ENCODE data around the gene DPH7.
"Not testable (repeated sequence)": the region's sequence is repeated elsewhere in the genome, so short reads cannot be mapped to it uniquely, and the experiment has no call there.

DPH7 gene

DNA sequence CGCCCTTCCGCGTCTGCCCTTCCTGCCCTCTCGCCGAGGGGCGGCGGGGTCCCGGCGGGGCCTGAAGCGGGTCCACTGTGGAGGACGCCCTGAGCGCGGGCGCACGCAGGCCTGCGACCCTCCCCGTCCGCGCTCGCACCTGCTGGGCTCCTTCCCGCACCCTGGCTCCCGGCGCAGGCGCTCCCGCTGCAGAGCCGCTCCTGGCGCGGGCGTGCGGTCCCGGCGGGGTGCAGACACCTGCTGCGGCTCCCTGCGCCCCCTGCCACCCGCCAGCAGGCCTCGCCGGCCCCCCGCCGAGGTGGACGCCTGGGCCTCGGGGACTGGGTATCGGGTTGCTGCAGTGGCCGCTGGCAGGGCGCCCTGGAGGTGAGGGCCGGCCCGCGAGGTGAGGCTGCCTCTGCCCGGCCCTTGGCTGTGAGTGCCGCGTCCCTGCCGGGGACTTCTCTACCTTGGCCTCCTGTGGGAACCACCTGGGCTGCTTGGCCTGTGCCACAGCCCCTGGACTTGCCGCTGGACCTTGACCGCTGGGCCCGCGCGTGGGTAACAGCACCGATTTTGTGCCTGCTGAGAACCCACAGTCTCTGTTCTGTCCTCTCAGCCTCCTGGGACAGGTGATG, 27.4 kb upstream of the DPH7 start:
- no peak for DNase-seq

DNA sequence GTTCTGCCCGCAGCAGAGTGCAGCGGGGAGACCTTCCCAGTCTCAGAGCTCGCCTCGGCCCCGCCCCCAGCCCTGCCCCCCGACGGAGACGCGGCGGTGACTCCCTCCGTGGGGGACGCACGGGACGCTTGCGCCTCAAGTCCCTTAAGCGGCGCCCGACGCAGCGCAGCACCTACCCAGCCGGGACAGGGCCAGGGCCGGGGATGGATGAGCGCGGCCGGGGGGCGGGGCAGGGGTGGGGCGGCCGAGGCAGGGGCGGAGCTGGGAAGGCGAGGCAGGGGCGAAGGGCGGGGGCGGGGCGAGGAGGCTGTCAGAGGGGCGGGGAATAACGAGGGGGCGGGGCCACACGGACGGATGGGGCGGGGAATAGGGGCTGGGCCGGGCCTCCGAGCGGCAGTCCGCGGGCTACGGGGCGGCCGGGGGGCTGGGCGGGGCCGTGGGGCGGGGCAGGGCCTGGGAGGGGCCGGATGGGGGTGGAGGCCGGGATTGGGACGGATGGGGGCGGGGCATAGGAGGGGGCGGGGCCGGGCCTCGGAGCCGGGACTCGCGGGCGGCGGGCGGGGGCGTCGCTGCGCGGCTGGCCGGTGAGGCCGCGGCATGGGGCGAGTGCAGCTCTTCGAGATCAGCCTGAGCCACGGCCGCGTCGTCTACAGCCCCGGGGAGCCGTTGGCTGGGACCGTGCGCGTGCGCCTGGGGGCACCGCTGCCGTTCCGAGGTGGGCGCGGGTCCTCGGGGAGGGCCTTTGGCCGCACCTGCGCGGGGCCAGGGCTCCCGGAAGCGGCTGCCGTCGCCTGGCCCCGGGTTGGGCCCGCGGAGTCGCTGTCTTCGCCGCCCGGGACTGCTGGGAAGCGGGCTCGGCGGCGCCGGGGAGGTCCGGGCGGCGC, 26.6 kb upstream of the DPH7 start, which contains the start of gene ARRDC1:
Gene ARRDC1 (plus strand): TSS at position 566 of the 884 bp plus-strand sequence. CDS start 32 bp downstream, at position 598.
- peak; percentile 91 for DNase-seq

DNA sequence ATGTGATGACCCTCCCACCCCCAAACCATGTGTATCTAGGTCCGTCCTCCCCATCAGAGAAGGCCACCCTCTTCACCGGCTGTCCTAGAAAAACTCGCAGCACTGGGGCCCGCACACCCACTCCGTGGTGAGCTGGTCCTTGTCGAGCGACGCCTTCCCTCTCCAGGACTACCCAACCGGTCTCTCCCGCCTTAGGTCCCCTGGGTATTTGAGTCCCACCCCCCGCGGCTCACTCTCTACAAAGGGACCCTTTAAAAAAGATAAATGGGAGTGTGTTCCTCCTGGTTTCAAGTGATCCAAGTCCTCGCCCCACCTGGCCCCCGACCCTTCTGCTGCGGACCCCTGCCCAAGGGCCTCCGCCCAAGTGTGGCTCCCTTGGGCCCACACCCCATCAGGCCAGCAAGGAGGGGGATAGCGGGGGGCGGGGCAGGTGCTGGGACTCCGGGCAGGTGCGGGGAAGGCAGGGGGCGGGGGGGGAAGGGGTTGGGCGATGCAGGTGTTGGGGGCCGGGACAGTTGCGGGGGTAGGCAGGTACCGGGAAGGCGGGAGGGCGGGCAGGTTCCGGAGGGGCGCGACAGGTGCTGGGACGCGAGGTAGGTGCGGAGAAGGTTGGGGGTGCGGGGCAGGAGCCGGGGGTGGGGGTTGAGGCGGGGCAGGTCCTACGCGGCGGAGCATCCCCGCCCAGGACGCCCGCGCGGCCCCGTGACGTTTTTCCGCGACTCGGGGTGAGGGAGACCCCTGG, 25.8 kb upstream of the DPH7 start:
- DNase-seq, result no peak

DNA sequence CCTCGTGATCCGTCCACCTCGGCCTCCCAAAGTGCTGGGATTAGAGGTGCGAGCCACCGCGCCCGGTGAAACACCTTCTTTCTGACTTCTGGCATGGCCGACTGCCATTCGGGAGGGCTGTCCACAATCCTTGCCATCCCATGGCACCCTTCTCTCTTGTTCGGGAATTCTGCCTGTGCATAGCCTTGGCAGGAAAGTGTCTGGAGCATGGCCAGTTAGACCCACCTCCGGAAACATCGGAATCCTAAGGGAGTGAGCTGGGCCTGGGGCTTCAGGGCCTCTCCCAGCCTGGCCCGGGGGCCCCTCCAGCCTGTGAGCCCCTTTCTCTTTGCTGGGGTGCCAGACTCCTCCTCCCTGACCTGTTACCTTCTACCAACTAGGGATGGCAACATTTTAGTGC, 25.2 kb upstream of the DPH7 start:
- no peak for DNase-seq

DNA sequence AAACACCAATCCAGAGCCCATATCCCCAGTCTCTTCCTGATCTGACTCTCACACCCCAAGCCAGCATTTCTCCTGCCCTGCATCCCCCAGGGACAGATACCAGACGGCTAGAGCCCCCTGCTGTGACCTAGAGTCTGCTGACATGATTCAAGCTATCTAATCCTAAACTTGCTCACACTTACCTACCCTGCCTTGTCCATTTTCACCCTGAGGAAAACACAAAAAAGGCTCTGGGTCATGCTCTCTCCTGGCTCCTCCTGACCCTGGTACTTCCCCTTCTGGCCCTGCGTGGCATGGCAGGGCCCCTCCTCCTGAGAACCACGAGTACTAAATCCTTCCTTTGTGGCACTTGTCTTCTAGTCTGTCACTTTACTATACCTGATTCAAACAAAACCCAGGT, 23.9 kb upstream of the DPH7 start:
- DNase-seq, result no peak

DNA sequence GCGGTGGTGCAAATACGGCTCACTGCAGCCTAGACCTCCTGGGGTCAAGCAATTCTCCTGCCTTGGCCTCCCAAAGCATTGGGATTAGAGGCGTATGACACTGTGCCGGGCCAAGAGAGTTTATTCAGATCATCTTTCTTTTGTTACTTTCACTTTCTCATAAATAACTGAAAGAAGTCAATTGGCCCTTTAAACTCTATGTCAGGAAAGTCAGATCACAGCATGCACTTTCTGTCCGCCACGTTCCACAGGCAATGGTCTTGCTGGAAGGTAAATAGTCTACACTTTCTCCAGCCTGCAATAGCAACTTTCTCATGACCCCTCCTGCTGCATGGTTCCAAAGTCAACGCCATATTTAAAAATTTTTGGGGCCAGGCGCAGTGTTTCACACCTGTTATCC, 20.2 kb upstream of the DPH7 start:
- no peak for DNase-seq

DNA sequence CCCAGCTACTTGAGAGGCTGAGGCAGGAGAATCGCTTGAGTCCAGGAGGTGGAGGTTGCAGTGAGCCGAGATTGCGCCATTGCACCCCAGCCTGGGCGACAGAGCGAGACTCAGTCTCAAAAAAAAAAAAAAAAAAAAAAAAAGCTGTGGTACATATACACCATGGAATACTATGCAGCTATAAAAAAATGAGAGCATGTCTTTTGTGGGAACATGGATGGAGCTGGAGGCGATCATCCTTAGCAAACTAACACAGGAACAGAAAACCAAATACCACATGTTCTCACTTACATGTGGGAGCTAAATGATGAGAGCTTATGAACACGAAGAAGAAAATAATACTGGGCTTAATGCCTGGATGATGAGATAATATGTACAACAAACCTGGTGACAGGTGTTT, 17.9 kb upstream of the DPH7 start:
- not testable (repeated sequence) for DNase-seq

DNA sequence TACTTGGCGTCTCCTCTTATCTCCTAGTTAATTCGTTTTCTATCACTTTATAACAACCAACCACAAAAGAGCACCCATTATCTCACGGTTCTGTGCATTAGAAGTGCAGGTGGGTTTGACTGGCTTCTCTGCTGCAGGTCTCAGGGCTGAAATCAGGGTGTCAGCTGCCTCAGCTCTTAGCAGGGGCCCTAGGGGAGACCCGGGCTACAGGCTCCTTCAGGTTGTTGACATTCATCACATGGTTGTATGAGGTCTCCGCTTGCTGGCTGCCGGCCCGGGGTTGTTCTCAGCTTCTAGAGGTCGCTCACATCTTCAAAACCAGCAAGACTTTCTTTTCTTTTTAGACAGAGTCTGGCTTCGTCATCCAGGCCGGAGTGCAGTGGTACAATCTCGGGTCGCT, 14.5 kb upstream of the DPH7 start:
- no peak for DNase-seq

DNA sequence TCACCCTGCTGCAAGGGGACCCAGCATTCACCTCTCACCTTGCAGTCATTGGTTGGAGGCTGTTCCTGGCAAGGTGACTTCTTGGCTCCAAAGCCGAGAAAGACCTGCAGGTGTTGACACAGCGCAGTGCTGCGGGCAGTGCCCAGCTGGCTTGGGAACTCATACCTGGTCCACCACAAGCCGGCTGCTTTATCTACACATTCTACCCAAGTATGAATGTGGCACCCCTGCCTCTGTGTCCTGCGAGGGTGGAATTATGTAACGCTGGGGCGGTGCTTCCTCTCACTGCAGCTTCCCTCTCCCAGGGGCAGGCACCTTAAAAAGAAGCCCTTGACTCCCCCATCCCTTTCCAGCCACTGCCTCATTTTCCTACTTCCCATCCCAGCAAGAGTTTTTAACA, 14.0 kb upstream of the DPH7 start:
- DNase-seq, result no peak

DNA sequence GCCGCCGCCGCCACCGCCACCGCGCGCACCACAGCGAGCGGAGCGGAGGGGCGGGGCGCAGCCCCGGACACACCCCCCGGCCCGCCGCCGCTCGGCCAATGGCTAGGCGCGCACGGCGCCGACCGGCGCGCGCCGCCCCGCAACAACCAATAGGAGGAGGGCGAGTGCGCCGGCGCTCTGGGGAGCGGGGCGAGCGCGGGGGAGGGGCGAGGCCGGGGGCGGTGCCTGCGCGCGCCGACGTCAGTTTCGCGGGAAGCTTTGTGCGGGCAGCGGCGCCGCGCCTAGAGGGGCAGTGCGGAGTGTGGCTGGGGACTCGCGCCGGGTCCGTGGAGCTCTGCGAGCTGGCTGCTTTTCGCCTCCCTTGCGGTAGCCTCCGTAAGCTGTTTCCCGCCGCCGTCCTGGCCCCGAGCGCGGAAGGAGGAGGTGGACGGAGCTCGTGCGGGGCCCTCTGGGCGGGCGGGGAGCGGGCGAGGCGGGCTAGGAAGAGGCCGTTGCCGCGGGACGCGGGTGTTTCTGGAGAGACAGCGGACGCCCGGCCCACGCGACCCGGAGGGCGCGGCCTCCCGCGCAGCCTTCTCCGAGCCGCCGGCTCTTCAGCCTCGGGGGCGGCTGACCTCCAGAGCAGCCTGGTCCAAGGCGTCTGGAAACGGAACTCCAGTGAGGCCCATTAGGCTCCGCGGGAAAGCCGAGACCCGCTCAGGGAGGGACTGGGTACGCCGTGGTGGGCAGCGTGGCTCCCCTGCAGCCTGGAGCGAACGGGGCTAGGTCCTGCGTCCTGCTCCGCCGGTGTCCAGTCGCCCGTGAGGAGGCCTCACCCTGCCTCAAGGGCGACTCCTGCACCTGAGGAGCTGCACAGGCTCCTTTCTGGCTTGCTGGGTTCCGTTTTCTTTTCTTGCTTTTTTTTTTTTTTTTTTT, 12.0 kb upstream of the DPH7 start, which contains the start of gene ZMYND19:
Gene ZMYND19 (minus strand): TSS at position 44 of the 915 bp plus-strand sequence. CDS start 249 bp downstream, outside the sequence.
- peak; percentile 88 for DNase-seq

DNA sequence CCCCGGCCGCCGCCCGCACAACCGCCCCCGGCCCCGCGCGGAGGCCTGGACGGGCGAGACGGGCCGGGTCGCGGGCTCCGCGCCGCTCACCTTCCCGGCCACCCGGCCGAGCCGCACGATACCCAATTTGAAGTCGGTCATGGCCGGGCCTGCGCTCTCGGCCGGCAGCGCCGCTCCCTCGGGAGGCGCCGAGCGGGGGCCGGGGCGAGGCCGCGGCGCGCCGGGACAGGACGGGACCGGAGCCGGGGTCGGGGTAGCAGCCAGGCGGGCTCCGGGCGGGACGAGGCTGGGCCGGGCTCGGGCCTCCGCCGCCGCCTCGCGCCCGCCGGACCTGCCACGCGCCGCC, 11.4 kb upstream of the DPH7 start:
- DNase-seq, result no peak

DNA sequence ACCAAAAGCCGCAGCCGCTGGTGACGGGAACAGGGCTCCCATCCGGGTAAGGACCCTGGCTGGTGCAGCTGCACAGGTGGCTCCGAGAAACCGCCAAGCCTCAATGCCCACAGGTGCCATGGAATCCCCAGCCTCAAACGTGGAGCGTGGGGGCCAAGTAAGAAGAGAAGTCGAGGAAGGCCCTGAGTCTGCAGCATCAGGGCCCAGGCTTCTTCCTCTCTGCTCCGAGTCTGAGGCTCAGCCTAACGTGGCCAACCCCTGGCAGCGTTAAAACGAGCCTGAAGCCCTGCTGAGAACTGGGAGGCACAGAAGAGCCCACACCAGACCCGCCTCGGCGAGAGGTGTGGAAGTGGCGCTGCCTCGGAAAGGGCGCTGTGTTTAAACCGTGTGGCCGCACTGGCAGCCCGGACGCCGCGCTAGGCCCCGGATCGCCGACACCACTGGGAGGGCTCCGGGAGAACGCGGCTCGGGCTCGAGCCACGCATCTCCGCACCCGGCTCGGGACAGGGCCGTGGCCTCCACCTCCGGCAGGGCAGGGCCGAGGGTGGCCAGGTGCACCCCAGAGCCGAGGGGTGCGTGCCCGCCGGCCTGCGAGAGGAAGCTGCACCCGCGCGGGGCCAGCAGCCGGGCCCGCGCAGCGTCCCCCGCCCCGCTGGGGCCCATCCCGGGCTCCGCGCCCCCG, 10.9 kb upstream of the DPH7 start:
- no peak for DNase-seq

DNA sequence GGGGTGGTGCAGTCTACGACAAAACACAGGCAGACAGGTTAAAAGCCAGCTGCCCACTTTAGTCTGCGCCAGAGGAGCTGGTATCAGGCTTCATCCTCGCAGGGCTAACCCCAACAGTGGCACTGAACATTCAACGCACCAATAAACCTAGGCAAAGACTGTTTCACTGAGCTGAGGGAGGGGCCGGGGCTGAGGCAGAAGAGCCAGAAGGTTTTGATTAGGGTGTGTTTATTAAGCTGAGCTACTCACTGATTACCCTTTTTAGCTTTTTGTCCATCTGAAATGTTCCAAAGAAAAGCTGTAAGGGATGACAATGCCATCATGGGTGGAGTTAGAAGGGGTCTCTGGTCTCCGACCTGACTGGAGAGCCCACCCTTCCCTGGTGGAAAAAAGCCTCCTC, 10.2 kb upstream of the DPH7 start:
- DNase-seq, result no peak

DNA sequence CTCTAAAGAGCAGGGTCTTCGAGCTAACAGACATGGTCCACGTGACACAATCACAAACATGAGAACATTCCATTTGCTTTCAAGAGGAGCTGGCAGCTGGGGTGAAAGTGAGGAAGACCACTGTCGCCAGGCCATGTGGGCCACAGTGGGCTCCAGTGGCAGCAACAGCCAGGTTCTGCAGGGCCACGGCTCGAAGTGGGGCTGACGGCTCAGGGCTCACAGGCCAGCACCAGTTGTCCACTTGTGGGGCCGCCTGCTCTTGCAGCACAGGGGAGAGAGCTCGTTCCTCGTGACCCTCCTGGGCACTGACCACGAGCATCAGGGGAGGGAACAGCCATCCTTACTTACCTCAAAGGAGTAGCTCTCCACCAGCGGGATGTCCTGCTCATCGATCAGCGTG, 9.6 kb upstream of the DPH7 start:
- no peak for DNase-seq

DNA sequence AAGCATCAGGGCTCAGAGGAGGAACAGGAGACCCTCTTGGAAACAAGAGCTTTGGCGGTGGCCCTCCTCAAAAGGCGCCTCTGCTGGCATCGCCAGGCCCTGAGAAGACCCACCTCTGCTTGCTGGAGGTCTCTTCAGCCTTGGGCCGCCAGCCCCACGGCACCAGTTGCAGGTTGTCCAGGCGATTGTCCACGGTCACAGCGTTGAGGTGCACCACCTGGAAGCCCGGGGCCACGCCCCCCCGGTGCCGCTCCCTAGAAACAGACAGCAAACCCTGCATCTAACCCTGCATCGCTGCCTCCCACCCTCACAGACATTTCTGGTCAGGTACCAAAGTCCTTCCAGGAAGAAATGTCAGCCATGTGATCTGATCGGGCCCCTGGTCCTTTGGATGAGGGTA, 8.1 kb upstream of the DPH7 start:
- no peak for DNase-seq

DNA sequence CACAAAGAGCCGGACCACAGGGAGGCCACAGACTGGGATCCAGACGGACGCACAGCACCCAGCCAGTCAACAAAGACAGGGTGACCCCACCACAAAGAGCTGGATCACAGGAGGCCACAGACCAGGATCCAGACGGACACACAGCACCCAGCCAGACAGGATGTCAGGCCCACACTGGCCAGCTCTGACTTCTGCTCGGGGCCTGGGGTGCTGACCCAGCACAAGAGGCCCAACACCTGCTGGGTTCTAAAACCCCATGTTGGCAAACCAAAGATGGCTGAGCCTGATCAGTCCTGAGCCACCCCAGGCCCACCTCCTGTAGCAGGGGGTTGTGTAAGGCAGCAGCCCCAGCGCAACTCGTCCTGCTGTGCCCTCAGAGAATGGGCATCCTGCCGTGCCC, 5.2 kb upstream of the DPH7 start:
- no peak for DNase-seq

DNA sequence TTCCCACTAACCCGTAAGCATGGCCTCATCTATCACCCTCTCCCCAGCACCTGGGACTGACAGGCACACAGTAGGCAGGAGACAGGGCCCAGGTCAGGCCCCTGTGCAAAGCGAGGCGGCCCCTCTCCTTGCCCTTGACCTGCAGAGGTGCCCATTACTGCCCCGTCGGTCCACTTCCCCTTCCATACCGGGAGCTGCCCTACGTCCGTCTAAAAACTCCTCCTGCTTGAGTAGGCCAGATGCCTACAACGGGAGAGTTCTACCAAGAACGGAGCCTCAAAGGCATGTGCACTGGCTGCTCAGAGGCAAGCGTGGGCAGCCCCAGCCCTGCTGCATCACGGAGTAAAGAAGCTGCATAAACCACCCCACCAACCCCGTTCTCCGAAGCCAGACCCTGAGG, 4.6 kb upstream of the DPH7 start:
- DNase-seq, result no peak

DNA sequence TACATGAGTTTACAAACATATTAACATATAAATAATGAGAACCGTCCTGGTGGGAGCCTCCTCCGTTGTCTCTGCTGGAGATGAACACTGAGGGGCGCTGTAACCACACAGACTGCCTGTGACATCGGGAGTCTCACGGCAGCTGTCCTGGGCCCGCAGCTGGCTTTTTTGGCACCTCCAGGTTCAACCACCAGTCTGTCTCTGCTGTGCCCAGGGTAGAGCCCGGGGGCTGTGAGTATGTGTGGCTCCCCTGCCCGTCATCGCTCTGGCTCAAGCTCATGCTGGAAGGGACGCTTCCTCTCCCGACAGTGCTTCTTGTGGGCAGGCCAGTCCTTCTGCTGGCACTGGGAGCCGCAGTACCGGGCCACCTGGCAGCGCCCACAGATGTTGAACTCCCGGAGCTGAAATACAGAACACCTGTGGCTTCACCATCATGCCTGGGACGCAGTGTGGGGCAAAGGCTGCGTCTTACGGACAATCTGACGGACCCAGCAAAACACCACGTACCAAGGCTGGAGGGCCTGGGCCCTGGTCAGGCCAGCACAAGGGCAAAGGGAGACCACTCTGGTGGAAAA, 3.6 kb upstream of the DPH7 start:
- no peak for DNase-seq

DNA sequence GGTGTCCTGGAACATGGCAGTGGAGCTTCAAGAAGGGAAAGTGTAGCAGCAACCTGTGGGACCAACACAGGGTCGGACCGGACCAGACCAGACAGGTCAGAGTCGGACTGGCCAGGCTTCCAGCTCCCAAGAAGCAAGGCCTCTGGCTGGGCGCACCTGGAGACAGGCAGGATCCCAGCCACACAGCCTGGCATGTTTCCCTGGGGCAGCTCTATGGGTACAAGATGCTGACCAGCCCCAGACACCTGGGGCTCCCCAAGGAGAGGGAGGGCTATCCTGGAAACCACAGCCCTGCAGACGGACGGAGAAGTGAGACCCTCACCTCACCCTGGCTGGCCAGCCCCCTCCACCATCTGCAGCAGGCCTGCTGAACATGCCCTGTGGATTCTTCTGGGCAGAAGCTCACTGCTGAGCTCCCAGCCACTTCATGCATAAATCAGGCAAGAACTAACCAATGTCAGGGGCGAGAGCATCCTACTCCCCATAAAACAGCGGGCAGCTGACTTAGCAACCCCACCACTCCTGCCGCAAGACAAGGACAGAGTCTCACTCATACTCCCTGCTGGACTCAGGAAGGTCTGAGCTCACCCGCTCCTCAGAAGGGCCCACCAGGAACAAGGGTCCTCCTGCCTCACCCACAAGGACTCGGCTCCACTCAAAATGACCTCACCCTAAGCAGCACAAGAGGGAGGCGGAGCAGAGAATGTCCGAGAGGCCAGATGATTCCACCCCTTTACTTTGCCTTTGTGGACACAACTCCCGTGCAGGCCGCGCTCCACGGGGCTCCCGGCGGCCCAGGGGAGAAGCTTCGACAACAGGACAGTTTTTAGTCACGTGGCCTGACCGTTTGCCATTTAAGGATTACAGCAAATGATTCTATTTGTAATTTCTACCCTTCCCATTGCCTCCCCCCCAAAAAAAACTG, 2.9 kb upstream of the DPH7 start:
- DNase-seq, result no peak

DNA sequence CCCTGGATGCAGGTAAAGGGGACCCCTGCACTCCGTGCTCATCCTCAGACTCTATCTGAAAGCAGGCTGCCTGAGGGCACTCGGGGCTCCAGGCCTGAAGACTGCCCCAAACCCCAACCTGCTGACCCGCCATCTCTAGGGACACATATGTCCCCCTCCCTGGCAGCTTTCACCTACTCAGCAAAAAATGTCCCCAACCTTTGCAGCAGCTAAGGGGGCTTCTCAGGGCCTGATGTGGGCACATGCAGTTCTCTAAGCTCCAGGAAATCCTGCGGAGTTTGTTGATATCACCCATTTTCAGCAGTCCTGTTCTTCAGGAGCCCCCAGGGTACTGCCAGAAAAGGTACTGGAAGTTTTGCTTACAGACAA, 2.2 kb upstream of the DPH7 start:
- no peak for DNase-seq

Measured in midbrain (tissue), 1 donor.